GM18873 (cell line): ENCODE data around the gene HEXD.
"Not testable (repeated sequence)": the region's sequence is repeated elsewhere in the genome, so short reads cannot be mapped to it uniquely, and the experiment has no call there.

ENCODE experiments used
- ATAC-seq: cut with Tn5 transposase; IDR thresholded peaks from one replicate; pipeline ENCODE4 v1.9.1; 2021; ENCODE audit warnings: mild to moderate bottlenecking, moderate library complexity, moderate number of reproducible peaks; ENCODE audit not compliant: unreplicated experiment, low FRiP score

Gene HEXD

GRCh38 chr17:82450357-82451106, 32.4 kb downstream of the HEXD start, which contains the start of gene CYBC1:
Gene CYBC1 (minus strand): TSS chr17:82450752. CDS start chr17:82449254, 1,498 bp downstream.
- ATAC-seq, result peak; percentile 39

GRCh38 chr17:82452162-82452561, 34.0 kb downstream of the HEXD start:
- ATAC-seq, result no peak

DNA sequence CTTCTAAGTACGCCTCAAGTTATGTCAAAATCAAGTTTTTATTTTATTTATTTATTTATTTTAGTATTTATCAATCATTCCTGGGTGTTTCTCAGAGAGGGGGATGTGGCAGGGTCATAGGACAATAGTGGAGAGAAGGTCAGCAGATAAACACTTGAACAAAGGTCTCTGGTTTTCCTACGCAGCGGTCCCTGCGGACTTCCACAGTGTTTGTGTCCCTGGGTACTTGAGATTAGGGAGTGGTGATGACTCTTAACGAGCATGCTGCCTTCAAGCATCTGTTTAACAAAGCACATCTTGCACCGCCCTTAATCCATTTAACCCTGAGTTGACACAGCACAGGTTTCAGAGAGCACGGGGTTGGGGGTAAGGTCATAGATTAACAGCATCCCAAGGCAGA, 35.0 kb downstream of the HEXD start:
- ATAC-seq, result not testable (repeated sequence)

DNA sequence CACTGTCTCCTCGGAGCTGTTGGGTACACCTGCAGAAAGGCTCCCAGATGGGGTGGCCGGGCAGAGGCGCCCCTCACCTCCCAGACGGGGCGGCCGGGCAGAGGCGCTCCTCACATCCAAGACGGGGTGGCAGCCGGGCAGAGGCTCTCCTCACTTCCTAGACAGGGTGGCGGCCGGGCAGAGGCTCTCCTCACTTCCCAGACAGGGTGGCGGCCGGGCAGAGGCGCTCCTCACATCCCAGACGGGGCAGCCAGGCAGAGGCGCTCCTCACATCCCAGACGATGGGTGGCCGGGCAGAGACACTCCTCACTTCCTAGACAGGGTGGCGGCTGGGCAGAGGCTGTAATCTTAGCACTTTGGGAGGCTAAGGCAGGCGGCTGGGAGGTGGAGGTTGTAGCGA, 35.6 kb downstream of the HEXD start:
- ATAC-seq, result not testable (repeated sequence)

- ATAC-seq, result no peak
Observed at GRCh38 chr17:82457073-82457928, 39.2 kb downstream of the HEXD start.

DNA sequence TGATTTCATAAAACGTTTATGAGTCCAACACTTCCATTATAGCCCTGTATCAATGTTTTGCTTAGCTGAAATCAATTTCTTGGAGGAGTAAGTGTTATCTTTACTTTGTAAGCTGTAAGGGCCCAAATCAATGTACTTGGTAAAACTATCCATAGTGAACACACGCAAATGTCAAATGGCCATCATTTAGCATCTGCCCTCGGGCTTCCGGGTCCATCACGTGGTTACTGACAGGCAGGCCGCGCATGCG, 39.7 kb downstream of the HEXD start:
- no peak for ATAC-seq

- peak; percentile 88 for ATAC-seq
Observed at GRCh38 chr17:82458179-82458884, 40.2 kb downstream of the HEXD start, which contains the start of gene NARF. Gene NARF (plus strand): TSS chr17:82458741. CDS start chr17:82458804, 63 bp downstream.

DNA sequence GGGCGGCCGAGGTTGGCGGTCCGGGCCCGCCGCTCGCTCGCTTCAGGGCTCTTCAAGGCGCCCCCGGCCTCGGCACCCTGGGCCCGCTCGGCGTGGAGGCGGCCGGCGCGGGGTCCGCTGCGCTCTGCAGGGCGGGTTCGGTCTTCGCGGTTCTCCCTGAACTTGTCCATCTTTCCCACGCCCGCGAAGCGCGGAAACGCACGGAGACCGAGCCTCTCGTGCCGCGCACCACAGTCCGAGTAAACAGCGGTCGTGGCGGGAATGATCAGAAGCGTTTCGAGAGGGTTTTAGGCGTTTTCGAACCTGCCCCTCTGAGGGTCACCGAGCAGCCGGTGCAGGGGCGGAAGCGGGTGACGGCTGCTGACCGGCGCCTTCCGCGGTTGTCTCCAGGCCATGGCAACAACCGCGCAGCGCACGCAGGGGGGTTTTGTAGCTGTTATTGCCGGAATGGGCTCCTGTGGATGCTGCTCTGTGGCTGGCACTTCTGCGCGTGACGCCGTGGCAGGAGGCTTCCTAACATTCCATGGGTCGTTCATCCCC, 40.8 kb downstream of the HEXD start:
- ATAC-seq, result no peak

DNA sequence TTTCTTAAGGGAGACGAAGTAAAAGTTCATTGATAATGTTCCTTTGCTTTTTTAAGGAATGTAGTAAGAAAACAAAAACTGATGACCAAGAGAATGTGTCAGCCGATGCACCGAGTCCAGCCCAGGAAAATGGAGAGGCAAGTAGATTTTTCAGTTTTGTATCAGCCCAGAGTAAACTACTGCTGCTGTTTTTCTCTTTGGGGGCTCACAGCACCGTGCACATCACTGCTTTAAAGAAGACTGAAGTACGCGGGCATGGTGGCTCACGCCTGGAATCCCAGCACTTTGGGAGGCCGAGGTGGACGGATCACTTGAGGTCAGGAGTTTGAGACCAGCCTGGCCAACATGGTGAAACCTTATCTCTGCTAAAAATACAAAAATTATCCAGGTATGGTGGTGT, 41.8 kb downstream of the HEXD start:
- ATAC-seq, result not testable (repeated sequence)

GRCh38 chr17:82461827-82462524, 43.8 kb downstream of the HEXD start:
- no peak for ATAC-seq

GRCh38 chr17:82463391-82463790, 45.2 kb downstream of the HEXD start:
- ATAC-seq, result no peak

GRCh38 chr17:82463925-82464566, 45.9 kb downstream of the HEXD start:
- no peak for ATAC-seq

DNA sequence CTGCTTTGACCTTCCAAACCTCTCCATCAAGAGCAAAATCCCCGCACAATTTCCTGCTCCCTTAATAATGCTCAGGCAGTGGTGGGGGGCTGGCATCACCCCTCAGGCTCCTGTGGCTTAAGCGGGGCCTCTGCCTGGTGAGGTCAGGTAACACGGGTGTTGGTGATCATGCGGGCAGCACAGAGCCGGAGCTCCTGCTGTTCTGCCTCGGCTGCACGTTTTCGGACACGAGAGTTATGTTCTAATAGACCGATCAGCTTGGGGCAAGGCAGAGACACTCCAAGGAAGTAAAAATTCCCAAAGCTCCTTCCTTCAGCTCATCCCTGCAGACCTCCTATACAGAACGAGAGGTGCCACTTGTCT, 46.4 kb downstream of the HEXD start:
- no peak for ATAC-seq

- no peak for ATAC-seq
Observed at GRCh38 chr17:82465023-82465603, 47.0 kb downstream of the HEXD start.

DNA sequence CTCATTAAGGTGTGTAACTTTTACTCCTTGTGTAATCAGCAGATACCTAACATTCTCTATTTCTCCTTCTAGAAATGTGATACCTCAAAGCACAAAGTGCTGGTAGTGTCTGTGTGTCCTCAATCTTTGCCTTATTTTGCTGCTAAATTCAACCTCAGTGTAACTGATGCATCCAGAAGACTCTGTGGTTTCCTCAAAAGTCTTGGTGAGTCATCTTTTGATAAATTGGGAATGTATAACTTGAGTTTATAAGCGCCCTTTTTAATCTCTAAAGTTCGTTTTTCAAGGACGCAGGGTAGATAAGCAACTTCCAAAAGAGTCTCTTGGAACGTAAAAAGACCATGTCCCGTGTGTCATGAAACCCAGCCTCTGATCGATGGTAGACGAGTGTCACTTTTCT, 50.5 kb downstream of the HEXD start:
- ATAC-seq, result no peak

- no peak for ATAC-seq
Observed at GRCh38 chr17:82470065-82470464, 51.9 kb downstream of the HEXD start.

GRCh38 chr17:82474223-82475010, 56.3 kb downstream of the HEXD start:
- no peak for ATAC-seq

- no peak for ATAC-seq
Observed at GRCh38 chr17:82475458-82475857, 57.3 kb downstream of the HEXD start.

- no peak for ATAC-seq
Observed at GRCh38 chr17:82477934-82478333, 59.8 kb downstream of the HEXD start.
